Measurements from ENCODE around the gene CLCA4. TPM values are rescaled to one million over a fixed set of nuclear protein-coding genes. Genes with fewer than 3 reads are reported as not detected.

The CLCA4 gene
- total and polyA plus RNA-seq, 2 of the 4 experiments (the other 2 are of a cell fraction), result not detected

DNA sequence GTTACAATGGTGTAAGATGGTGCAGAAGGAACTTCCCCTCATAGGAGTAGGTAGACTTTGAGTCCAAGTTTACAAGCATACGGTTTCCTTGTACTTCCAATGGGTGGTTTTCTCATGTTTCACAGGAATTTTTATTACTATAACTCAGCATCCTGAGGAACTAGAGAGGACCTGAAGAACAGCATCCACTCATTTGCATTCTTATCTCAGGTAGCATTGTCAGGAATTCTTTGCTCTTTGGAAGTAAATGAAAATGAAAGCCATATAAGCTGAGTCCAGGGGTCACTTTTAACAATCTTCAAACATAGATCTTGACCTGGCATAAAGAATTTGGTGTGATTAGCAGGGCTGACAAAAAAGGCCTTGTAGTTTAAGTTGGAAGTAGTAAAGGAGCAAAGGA lies 34.4 kb downstream of the CLCA4 start:
- in situ Hi-C loops (cut with MboI; ENCODE audit: low sequenced_read_pairs) (no loop called here), dilution Hi-C loops (cut with HindIII; ENCODE audit: low sequenced_read_pairs, unreplicated experiment) (no loop called here), intact Hi-C loops (cut with micrococcal nuclease) (no loop called here)
- no peaks in the 10 kb centered on the region for H3K9me1 ChIP-seq (ENCODE audit: insufficient read depth, low read length)
- H2AFZ ChIP-seq (replicated peaks; ENCODE audit: low read length, poor library complexity), result no peak overlapping the region
- no peaks in the 10 kb centered on the region for H3K36me3 ChIP-seq (ENCODE audit: control insufficient read depth, insufficient read depth, low read length)
- no peaks in the 10 kb centered on the region for H4K20me1 ChIP-seq (ENCODE audit: insufficient read depth, low read length)
- H2AK9ac ChIP-seq (replicated peaks; ENCODE audit: low read depth, low read length, poor library complexity), result no peak overlapping the region
- no TSS peak for BruUV-seq (replicated peaks)
- H4K8ac ChIP-seq (ENCODE audit: low read depth in 2 of 2, low read length in 2 of 2), result no peak overlapping the region
- H3K4me2 ChIP-seq (ENCODE audit: low read depth, low read length), result no peak overlapping the region
- no peak overlapping the region for H2AK5ac ChIP-seq (ENCODE audit: low read depth, low read length)
- no CpG with 5 or more reads among the region's 1 CpG for WGBS, 2 experiments (ENCODE audit: extremely low coverage in 2 of 2, insufficient read length in 1 of 2)
- H3K9ac ChIP-seq (ENCODE audit: low read depth, low read length), result no peak overlapping the region
- no peak overlapping the region for H3K14ac ChIP-seq (replicated peaks; ENCODE audit: low read depth, low read length)
- H3K79me1 ChIP-seq (ENCODE audit: low read depth in 1 of 2, low read length in 2 of 2), result no peaks in the 10 kb centered on the region
- POLR2A ChIA-PET (ENCODE audit: unreplicated experiment), result no interaction called here
- H2BK20ac ChIP-seq (ENCODE audit: low read depth, low read length), result no peak overlapping the region
- H2BK120ac ChIP-seq (ENCODE audit: low read depth, low read length), result no peak overlapping the region
- H3K4ac ChIP-seq (ENCODE audit: low read depth, low read length), result no peak overlapping the region
- no peak for DNase-seq
- H4K91ac ChIP-seq (ENCODE audit: insufficient read depth, low read depth, low read length), result no peak overlapping the region
- TF ChIP-seq, protein P1, sequence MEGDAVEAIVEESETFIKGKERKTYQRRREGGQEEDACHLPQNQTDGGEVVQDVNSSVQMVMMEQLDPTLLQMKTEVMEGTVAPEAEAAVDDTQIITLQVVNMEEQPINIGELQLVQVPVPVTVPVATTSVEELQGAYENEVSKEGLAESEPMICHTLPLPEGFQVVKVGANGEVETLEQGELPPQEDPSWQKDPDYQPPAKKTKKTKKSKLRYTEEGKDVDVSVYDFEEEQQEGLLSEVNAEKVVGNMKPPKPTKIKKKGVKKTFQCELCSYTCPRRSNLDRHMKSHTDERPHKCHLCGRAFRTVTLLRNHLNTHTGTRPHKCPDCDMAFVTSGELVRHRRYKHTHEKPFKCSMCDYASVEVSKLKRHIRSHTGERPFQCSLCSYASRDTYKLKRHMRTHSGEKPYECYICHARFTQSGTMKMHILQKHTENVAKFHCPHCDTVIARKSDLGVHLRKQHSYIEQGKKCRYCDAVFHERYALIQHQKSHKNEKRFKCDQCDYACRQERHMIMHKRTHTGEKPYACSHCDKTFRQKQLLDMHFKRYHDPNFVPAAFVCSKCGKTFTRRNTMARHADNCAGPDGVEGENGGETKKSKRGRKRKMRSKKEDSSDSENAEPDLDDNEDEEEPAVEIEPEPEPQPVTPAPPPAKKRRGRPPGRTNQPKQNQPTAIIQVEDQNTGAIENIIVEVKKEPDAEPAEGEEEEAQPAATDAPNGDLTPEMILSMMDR (conservative IDR thresholded peaks at IDR 0.05; ENCODE audit: low read depth, low read length), result no peak
- TF ChIP-seq CEBPB (IDR thresholded peaks at IDR 0.05; ENCODE audit: low read depth, low read length) (no peak), POLR2A (IDR thresholded peaks at IDR 0.05; ENCODE audit: low read depth, low read length) (no peak)
- H3K56ac ChIP-seq (ENCODE audit: extremely low read depth, insufficient read depth, low read length), result no peak overlapping the region
- H3K27ac ChIP-seq (ENCODE audit: insufficient read depth, low read length), result no peak overlapping the region
- H3K18ac ChIP-seq (ENCODE audit: low read depth, low read length), result no peak overlapping the region
- CTCF ChIA-PET, result no interaction called here
- ATAC-seq (ENCODE audit: low read depth), result no peak
- no peaks in the 10 kb centered on the region for H3K4me1 ChIP-seq (ENCODE audit: control insufficient read depth, insufficient read depth, low read length)
- H3K27me3 ChIP-seq (ENCODE audit: control insufficient read depth, insufficient read depth, low read length), result no peaks in the 10 kb centered on the region; the same call in 1 of the 2 replicates
- no peak overlapping the region for H2BK5ac ChIP-seq (ENCODE audit: low read depth, low read length, poor library complexity, severe bottlenecking)
- no peak overlapping the region for H2BK15ac ChIP-seq (ENCODE audit: low read depth, low read length)
- H4K5ac ChIP-seq (ENCODE audit: low read depth, low read length), result no peak overlapping the region
- H3K23ac ChIP-seq (ENCODE audit: low read depth, low read length), result no peak overlapping the region
- no peaks in the 10 kb centered on the region for H3K9me3 ChIP-seq (ENCODE audit: control insufficient read depth, insufficient read depth, low read length)
- no peak overlapping the region for H3K4me3 ChIP-seq (ENCODE audit: insufficient read depth, low read depth, low read length)
